Heart left ventricle (tissue), 13 donors: ENCODE results near the gene PGLYRP1.

Source experiments
- CTCF ChIP-seq, 12 donors: fragments of 200-600 bp; sonication (generic) in 4 of 12; IDR thresholded peaks; one replicate each; pipeline versions ENCODE4 v1.5.0 to v1.8.0; 2018 to 2022; ENCODE audit warnings: antibody characterized with exemption in 12 of 12, mild to moderate bottlenecking in 5 of 12
- POLR2A ChIP-seq, 2 donors: fragments of 450-650 bp; IDR thresholded peaks; one replicate each; pipeline ENCODE4 v1.6.1; 2017; ENCODE audit warnings: antibody characterized with exemption in 2 of 2, mild to moderate bottlenecking in 2 of 2, moderate library complexity in 2 of 2
- donor health status: ischemic (EF 13 %, LVEDD 7.1; RV severe dilation, severe dysfunction).
- donor health status: DM: no; HTN: yes; CAD: no.
- donor health status: DM: no; HTN: no; CAD: no.
- donor health status: ischemic (EF 25% LVEDD 6.9; RV normal size, moderate dysfunction).
- donor health status: ischemic (EF 25% LVEDD 5.7; RV mildly dilated, moderate dysfunction).
- donor health status: ischemic (EF 35%, LVEDD 5.7; RV mildly dilated, moderate dysfunction).
- donor health status: nonischemic (EF 11% LVEDD 7.7; RV severe dilation, severe dysfunction).
- donor health status: DM: yes; HTN: yes; CAD: no.
- donor health status: PGD.
- donor health status: ischemic (EF 29% LVEDD 5.4; RV normal size, mild dysfunction).
- donor health status: nonischemic (EF 23%, LVEDD 6.1; RV moderate dilation, normal function).

- TF ChIP-seq POLR2A (IDR thresholded peaks at IDR 0.05) (no peak), CTCF (IDR thresholded peaks at IDR 0.05) (no peak)
Observed at GRCh38 chr19:45978156-45978555, 44.7 kb downstream of the PGLYRP1 start.
